K562 (cell line): ENCODE results near the gene PTPRB.

ENCODE experiments used
- EP300 ChIP-seq: IDR thresholded peaks from 2 replicates; pipeline ENCODE4 v1.6.1; 2012; ENCODE audit warnings: low read length, improper control_type of control experiment
- HDAC1 ChIP-seq, 2 experiments: fragments of 450-650 bp; IDR thresholded peaks; 2 replicates each; pipeline ENCODE4 v1.6.1; 2016 to 2017; ENCODE audit warnings: inconsistent platforms in 1 of 2, mild to moderate bottlenecking in 1 of 2, moderate library complexity in 1 of 2
- NFRKB ChIP-seq: fragments of 450-650 bp; IDR thresholded peaks from 2 replicates; pipeline ENCODE4 v1.6.1; 2016; ENCODE audit warnings: low read depth
- PCBP2 ChIP-seq: fragments of 200-400 bp; formaldehyde crosslinking; IDR thresholded peaks from 2 replicates; pipeline ENCODE4 v1.6.1; 2018; ENCODE audit warnings: low read length, low read depth, mild to moderate bottlenecking, moderate library complexity; ENCODE audit not compliant: poor library complexity, severe bottlenecking
- PRPF4 ChIP-seq: fragments of 200-400 bp; formaldehyde crosslinking; IDR thresholded peaks from one replicate; pipeline ENCODE4 v1.6.1; 2017; ENCODE audit warnings: low read length, low read depth, mild to moderate bottlenecking; ENCODE audit not compliant: insufficient read depth, poor library complexity, severe bottlenecking
- SMAD4 ChIP-seq: fragments of 250-450 bp; sonication (Bioruptor Pico); conservative IDR thresholded peaks from 2 replicates; pipeline ENCODE4 v1.8.0; 2021; ENCODE audit warnings: inconsistent platforms, mild to moderate bottlenecking, moderate library complexity
- SMARCB1 ChIP-seq: IDR thresholded peaks from 2 replicates; pipeline ENCODE4 v1.6.1; 2011; ENCODE audit warnings: improper control_type of control experiment, low read depth; ENCODE audit not compliant: insufficient read length
- THRA ChIP-seq: fragments of 450-650 bp; IDR thresholded peaks from 2 replicates; pipeline ENCODE4 v1.6.1; 2017; ENCODE audit warnings: mild to moderate bottlenecking, moderate library complexity
- TF ChIP-seq, protein P1 (sequence below): fragments of 200-600 bp; sonication (generic); IDR thresholded peaks from one replicate; pipeline ENCODE4 v1.6.1; 2012; ENCODE audit warnings: mild to moderate bottlenecking, low read depth, low read length, inconsistent platforms
- TF ChIP-seq, protein P2 (sequence below): sonication (generic); formaldehyde crosslinking; IDR thresholded peaks from 2 replicates; pipeline ENCODE4 v1.8.1; 2022; ENCODE audit warnings: missing genetic modification reagents

- TF ChIP-seq SMAD4 (CRISPR knock-in tag) (no peak; the same call in 1 of the 2 replicates), NFRKB (no peak), HDAC1 (IDR thresholded peaks at IDR 0.05) (no peak), EP300 (no peak), PCBP2 (no peak), PRPF4 (no peak), SMARCB1 (no peak), THRA (no peak)
- TF ChIP-seq, protein P1, sequence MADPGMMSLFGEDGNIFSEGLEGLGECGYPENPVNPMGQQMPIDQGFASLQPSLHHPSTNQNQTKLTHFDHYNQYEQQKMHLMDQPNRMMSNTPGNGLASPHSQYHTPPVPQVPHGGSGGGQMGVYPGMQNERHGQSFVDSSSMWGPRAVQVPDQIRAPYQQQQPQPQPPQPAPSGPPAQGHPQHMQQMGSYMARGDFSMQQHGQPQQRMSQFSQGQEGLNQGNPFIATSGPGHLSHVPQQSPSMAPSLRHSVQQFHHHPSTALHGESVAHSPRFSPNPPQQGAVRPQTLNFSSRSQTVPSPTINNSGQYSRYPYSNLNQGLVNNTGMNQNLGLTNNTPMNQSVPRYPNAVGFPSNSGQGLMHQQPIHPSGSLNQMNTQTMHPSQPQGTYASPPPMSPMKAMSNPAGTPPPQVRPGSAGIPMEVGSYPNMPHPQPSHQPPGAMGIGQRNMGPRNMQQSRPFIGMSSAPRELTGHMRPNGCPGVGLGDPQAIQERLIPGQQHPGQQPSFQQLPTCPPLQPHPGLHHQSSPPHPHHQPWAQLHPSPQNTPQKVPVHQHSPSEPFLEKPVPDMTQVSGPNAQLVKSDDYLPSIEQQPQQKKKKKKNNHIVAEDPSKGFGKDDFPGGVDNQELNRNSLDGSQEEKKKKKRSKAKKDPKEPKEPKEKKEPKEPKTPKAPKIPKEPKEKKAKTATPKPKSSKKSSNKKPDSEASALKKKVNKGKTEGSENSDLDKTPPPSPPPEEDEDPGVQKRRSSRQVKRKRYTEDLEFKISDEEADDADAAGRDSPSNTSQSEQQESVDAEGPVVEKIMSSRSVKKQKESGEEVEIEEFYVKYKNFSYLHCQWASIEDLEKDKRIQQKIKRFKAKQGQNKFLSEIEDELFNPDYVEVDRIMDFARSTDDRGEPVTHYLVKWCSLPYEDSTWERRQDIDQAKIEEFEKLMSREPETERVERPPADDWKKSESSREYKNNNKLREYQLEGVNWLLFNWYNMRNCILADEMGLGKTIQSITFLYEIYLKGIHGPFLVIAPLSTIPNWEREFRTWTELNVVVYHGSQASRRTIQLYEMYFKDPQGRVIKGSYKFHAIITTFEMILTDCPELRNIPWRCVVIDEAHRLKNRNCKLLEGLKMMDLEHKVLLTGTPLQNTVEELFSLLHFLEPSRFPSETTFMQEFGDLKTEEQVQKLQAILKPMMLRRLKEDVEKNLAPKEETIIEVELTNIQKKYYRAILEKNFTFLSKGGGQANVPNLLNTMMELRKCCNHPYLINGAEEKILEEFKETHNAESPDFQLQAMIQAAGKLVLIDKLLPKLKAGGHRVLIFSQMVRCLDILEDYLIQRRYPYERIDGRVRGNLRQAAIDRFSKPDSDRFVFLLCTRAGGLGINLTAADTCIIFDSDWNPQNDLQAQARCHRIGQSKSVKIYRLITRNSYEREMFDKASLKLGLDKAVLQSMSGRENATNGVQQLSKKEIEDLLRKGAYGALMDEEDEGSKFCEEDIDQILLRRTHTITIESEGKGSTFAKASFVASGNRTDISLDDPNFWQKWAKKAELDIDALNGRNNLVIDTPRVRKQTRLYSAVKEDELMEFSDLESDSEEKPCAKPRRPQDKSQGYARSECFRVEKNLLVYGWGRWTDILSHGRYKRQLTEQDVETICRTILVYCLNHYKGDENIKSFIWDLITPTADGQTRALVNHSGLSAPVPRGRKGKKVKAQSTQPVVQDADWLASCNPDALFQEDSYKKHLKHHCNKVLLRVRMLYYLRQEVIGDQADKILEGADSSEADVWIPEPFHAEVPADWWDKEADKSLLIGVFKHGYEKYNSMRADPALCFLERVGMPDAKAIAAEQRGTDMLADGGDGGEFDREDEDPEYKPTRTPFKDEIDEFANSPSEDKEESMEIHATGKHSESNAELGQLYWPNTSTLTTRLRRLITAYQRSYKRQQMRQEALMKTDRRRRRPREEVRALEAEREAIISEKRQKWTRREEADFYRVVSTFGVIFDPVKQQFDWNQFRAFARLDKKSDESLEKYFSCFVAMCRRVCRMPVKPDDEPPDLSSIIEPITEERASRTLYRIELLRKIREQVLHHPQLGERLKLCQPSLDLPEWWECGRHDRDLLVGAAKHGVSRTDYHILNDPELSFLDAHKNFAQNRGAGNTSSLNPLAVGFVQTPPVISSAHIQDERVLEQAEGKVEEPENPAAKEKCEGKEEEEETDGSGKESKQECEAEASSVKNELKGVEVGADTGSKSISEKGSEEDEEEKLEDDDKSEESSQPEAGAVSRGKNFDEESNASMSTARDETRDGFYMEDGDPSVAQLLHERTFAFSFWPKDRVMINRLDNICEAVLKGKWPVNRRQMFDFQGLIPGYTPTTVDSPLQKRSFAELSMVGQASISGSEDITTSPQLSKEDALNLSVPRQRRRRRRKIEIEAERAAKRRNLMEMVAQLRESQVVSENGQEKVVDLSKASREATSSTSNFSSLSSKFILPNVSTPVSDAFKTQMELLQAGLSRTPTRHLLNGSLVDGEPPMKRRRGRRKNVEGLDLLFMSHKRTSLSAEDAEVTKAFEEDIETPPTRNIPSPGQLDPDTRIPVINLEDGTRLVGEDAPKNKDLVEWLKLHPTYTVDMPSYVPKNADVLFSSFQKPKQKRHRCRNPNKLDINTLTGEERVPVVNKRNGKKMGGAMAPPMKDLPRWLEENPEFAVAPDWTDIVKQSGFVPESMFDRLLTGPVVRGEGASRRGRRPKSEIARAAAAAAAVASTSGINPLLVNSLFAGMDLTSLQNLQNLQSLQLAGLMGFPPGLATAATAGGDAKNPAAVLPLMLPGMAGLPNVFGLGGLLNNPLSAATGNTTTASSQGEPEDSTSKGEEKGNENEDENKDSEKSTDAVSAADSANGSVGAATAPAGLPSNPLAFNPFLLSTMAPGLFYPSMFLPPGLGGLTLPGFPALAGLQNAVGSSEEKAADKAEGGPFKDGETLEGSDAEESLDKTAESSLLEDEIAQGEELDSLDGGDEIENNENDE: no peak
- TF ChIP-seq, protein P2, sequence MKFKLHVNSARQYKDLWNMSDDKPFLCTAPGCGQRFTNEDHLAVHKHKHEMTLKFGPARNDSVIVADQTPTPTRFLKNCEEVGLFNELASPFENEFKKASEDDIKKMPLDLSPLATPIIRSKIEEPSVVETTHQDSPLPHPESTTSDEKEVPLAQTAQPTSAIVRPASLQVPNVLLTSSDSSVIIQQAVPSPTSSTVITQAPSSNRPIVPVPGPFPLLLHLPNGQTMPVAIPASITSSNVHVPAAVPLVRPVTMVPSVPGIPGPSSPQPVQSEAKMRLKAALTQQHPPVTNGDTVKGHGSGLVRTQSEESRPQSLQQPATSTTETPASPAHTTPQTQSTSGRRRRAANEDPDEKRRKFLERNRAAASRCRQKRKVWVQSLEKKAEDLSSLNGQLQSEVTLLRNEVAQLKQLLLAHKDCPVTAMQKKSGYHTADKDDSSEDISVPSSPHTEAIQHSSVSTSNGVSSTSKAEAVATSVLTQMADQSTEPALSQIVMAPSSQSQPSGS: no peak
Measured at GRCh38 chr12:70609739-70610491, 27.3 kb downstream of the PTPRB start.
